ENCODE measurements around the gene CDH4.

DNA sequence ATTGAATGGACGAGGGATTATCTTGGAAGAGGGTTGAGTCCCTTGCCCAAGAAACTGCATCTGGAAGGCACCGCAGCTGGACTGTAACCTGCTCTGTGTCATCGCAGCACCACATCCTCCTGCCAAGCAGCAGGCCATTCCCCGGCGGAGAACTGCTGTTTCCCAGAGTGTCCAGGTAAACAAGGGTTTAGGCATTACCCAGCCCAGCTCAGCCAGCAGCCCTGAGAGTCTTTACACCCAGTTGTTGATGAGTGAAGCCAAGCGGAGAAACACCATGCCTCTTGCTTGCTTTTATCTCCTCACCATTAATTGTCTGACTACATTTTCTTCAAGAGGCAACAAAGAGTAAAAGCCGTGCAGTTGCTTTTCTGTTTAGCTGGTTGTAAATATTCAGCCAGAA is 104.1 kb downstream of the CDH4 start:
- TF ChIP-seq, protein P1, sequence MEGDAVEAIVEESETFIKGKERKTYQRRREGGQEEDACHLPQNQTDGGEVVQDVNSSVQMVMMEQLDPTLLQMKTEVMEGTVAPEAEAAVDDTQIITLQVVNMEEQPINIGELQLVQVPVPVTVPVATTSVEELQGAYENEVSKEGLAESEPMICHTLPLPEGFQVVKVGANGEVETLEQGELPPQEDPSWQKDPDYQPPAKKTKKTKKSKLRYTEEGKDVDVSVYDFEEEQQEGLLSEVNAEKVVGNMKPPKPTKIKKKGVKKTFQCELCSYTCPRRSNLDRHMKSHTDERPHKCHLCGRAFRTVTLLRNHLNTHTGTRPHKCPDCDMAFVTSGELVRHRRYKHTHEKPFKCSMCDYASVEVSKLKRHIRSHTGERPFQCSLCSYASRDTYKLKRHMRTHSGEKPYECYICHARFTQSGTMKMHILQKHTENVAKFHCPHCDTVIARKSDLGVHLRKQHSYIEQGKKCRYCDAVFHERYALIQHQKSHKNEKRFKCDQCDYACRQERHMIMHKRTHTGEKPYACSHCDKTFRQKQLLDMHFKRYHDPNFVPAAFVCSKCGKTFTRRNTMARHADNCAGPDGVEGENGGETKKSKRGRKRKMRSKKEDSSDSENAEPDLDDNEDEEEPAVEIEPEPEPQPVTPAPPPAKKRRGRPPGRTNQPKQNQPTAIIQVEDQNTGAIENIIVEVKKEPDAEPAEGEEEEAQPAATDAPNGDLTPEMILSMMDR (IDR thresholded peaks at IDR 0.05) = no peak
- no peak for TF ChIP-seq POLR2A (IDR thresholded peaks at IDR 0.05)
- TF ChIP-seq EP300 (IDR thresholded peaks at IDR 0.05) = no peak
